Kidney (tissue), 14 donors: ENCODE measurements around the gene HMGB2. TPM values are rescaled to one million over a fixed set of nuclear protein-coding genes. Genes with fewer than 3 reads are reported as not detected.

Experiments used
- DNase-seq, 5 donors: peaks; one replicate each; pipeline ENCODE4 v3.0.0-alpha.2; 2013 to 2020
- FAIRE-seq: peaks from 2 replicates; lab custom pipeline; 2012; peaks lifted over from hg19 to GRCh38; lab: Jason Lieb, UNC
- H3K27ac ChIP-seq, 2 donors: one replicate each; pipeline ENCODE4 v1.7.0; 2013; ENCODE audit warnings: low read depth in 2 of 2, low read length in 2 of 2, inconsistent platforms in 1 of 2
- H3K27me3 ChIP-seq: one replicate; pipeline ENCODE4 v1.7.1; 2013; ENCODE audit warnings: low read length, inconsistent platforms; ENCODE audit not compliant: control insufficient read depth, insufficient read depth
- H3K36me3 ChIP-seq, 3 donors: one replicate each; pipeline versions ENCODE4 v1.7.0 to v1.7.1; 2013; ENCODE audit warnings: low read length in 3 of 3, control low read depth in 1 of 3, inconsistent platforms in 1 of 3; ENCODE audit not compliant: insufficient read depth in 3 of 3, control insufficient read depth in 2 of 3
- H3K4me1 ChIP-seq, 3 donors: one replicate each; pipeline versions ENCODE4 v1.7.0 to v1.7.1; 2013; ENCODE audit warnings: low read length in 3 of 3, inconsistent platforms in 1 of 3, low read depth in 1 of 3; ENCODE audit not compliant: control insufficient read depth in 2 of 3, insufficient read depth in 2 of 3
- H3K4me3 ChIP-seq, 3 donors: one replicate each; pipeline versions ENCODE4 v1.7.0 to v1.8.1; 2013; ENCODE audit warnings: low read length in 3 of 3, control low read depth in 1 of 3, inconsistent platforms in 1 of 3
- H3K9ac ChIP-seq, 3 donors: one replicate each; pipeline versions ENCODE4 v1.7.0 to v1.7.1; 2013; ENCODE audit warnings: low read length in 3 of 3, control low read depth in 1 of 3, inconsistent platforms in 1 of 3
- H3K9me3 ChIP-seq, 3 donors: one replicate each; pipeline versions ENCODE4 v1.7.0 to v1.7.1; 2013; ENCODE audit warnings: low read length in 3 of 3, control low read depth in 1 of 3, inconsistent platforms in 1 of 3; ENCODE audit not compliant: control insufficient read depth in 2 of 3, insufficient read depth in 1 of 3
- CTCF ChIP-seq: IDR thresholded peaks from 3 replicates; pipeline ENCODE4 v1.5.1; 2012; ENCODE audit warnings: mild to moderate bottlenecking, moderate library complexity, borderline replicate concordance; ENCODE audit not compliant: insufficient read depth; ENCODE audit errors: extremely low read depth
- intact Hi-C: fragments of 100-400 bp; cut with DNase I; formaldehyde crosslinking; loops from one replicate; pipeline ENCODE4 v1.11.1; 2022
- polyA plus RNA-seq: library from polyadenylated mRNA; stranded (reverse); fragments of 350-450 nt; fragmentation: Illumina TruSeq; extraction: RNeasy Lipid Tissue Mini Kit (QIAGEN cat#74804); gene quantifications from one replicate; pipeline ENCODE4 v1.2.3, GENCODE V29; 2014; ENCODE audit warnings: low read depth, low replicate concordance; ENCODE audit not compliant: insufficient read depth
- total RNA-seq: library from RNA; stranded (reverse); fragmentation: NEBNext Ultra II Directional; extraction: Animal tissue kit (Norgen Biotek cat#: 25700); gene quantifications from one replicate; pipeline ENCODE4 v1.2.1, GENCODE V29; 2021
- donor health status: control.
- donor health status: control.
- donor health status: control.
- donor health status: control.
- donor health status: control.
- donor health status: DM: yes; HTN: yes; CAD: no.
- donor health status: Normal renal cell carcinoma (clear cell type).

Gene HMGB2
- total and polyA plus RNA-seq, 2 donors from 2014 or later: 41.8 to 76.8 TPM

- no peak for TF ChIP-seq CTCF
- intact Hi-C loops: no loop called here
- DNase-seq (no peak), FAIRE-seq (no peak)
- no peaks in the 10 kb centered on the region for H3K27me3 ChIP-seq
- no peak overlapping the region for H3K4me3 ChIP-seq
- H3K4me1 ChIP-seq: no peaks in the 10 kb centered on the region
- no peaks in the 10 kb centered on the region for H3K36me3 ChIP-seq
- no peaks in the 10 kb centered on the region for H3K9me3 ChIP-seq
- no peak overlapping the region for H3K9ac ChIP-seq
- no peak overlapping the region for H3K27ac ChIP-seq
Observed at GRCh38 chr4:173311368-173311767, 22.8 kb downstream of the HMGB2 start.

GRCh38 chr4:173307778-173308177 lies 26.4 kb downstream of the HMGB2 start:
- Histone ChIP-seq H3K9ac (no peak overlapping the region), H3K4me1 (no peaks in the 10 kb centered on the region), H3K27ac (no peak overlapping the region), H3K4me3 (no peak overlapping the region), H3K36me3 (no peaks in the 10 kb centered on the region), H3K27me3 (no peaks in the 10 kb centered on the region), H3K9me3 (no peaks in the 10 kb centered on the region)
- intact Hi-C loops: no loop called here
- no peak for TF ChIP-seq CTCF
- DNase-seq (no peak), FAIRE-seq (no peak)

- peak; percentile 45 for TF ChIP-seq CTCF
- Histone ChIP-seq H3K27me3 (no peaks in the 10 kb centered on the region), H3K27ac (no peak overlapping the region), H3K9me3 (no peaks in the 10 kb centered on the region), H3K4me3 (no peak overlapping the region), H3K36me3 (no peaks in the 10 kb centered on the region), H3K4me1 (no peaks in the 10 kb centered on the region), H3K9ac (no peak overlapping the region)
- peak; percentile 84 for FAIRE-seq
- intact Hi-C loops: no loop called here
- peak in 3 of 5 donors; percentile 16 to 80 (median 59) for DNase-seq
Observed at GRCh38 chr4:173301518-173302201, 32.5 kb downstream of the HMGB2 start.
